Parathyroid adenoma (tissue), 2 donors: ENCODE results near the gene TMEM201.

Experiments used
- H2AFZ ChIP-seq: fragments of 300-600 bp; sonication (generic); one replicate; pipeline ENCODE4 v1.7.0; 2017; ENCODE audit warnings: antibody characterized with exemption, mild to moderate bottlenecking
- H3K27ac ChIP-seq: fragments of 300-600 bp; sonication (generic); one replicate; pipeline ENCODE4 v1.7.0; 2017
- H3K27me3 ChIP-seq: fragments of 300-600 bp; sonication (generic); one replicate; pipeline ENCODE4 v1.7.0; 2017; ENCODE audit warnings: low read length; ENCODE audit not compliant: control insufficient read depth, insufficient read depth
- H3K36me3 ChIP-seq: fragments of 300-600 bp; sonication (generic); one replicate; pipeline ENCODE4 v1.7.0; 2017; ENCODE audit warnings: low read length; ENCODE audit not compliant: control insufficient read depth, insufficient read depth
- H3K4me1 ChIP-seq: fragments of 300-600 bp; sonication (generic); one replicate; pipeline ENCODE4 v1.7.0; 2017; ENCODE audit warnings: control low read depth
- H3K4me2 ChIP-seq: fragments of 300-600 bp; sonication (generic); one replicate; pipeline ENCODE4 v1.7.0; 2017; ENCODE audit warnings: low read length
- H3K4me3 ChIP-seq: fragments of 300-600 bp; sonication (generic); one replicate; pipeline ENCODE4 v1.7.0; 2017; ENCODE audit warnings: low read depth, low read length
- H3K79me2 ChIP-seq: fragments of 300-600 bp; sonication (generic); one replicate; pipeline ENCODE4 v1.7.0; 2017; ENCODE audit warnings: control low read depth
- H3K9ac ChIP-seq: fragments of 300-600 bp; sonication (generic); one replicate; pipeline ENCODE4 v1.7.0; 2017; ENCODE audit warnings: mild to moderate bottlenecking
- H3K9me3 ChIP-seq: fragments of 300-600 bp; sonication (generic); one replicate; pipeline ENCODE4 v1.7.0; 2017; ENCODE audit warnings: low read length; ENCODE audit not compliant: control insufficient read depth
- CTCF ChIP-seq: fragments of 300-600 bp; sonication (generic); IDR thresholded peaks from one replicate; pipeline ENCODE4 v1.7.0; 2017; ENCODE audit warnings: antibody characterized with exemption, mild to moderate bottlenecking
- donor health status: primary hyperparathyroidism.

TMEM201 gene

GRCh38 chr1:9605946-9606455 lies 17.3 kb downstream of the TMEM201 start:
- no peaks in the 10 kb centered on the region for H3K36me3 ChIP-seq
- H3K27ac ChIP-seq, result no peak overlapping the region
- H3K27me3 ChIP-seq, result no peaks in the 10 kb centered on the region
- H3K4me3 ChIP-seq, result no peak overlapping the region
- no peak for TF ChIP-seq CTCF
- H2AFZ ChIP-seq, result no peak overlapping the region
- H3K9me3 ChIP-seq, result no peaks in the 10 kb centered on the region
- H3K9ac ChIP-seq, result no peak overlapping the region
- H3K79me2 ChIP-seq, result no peaks in the 10 kb centered on the region
- H3K4me2 ChIP-seq, result no peak overlapping the region
- H3K4me1 ChIP-seq, result no peaks in the 10 kb centered on the region

GRCh38 chr1:9606458-9606857 lies 17.7 kb downstream of the TMEM201 start:
- no peaks in the 10 kb centered on the region for H3K36me3 ChIP-seq
- TF ChIP-seq CTCF, result no peak

GRCh38 chr1:9606948-9607347 lies 18.2 kb downstream of the TMEM201 start:
- no peak overlapping the region for H3K4me3 ChIP-seq
- TF ChIP-seq CTCF, result no peak
- no peak overlapping the region for H3K4me2 ChIP-seq
- H3K27ac ChIP-seq, result no peak overlapping the region
- H3K9me3 ChIP-seq, result no peaks in the 10 kb centered on the region
- no peaks in the 10 kb centered on the region for H3K36me3 ChIP-seq
- H3K9ac ChIP-seq, result no peak overlapping the region
- H3K27me3 ChIP-seq, result no peaks in the 10 kb centered on the region
- H2AFZ ChIP-seq, result no peak overlapping the region
- H3K4me1 ChIP-seq, result no peaks in the 10 kb centered on the region
- no peaks in the 10 kb centered on the region for H3K79me2 ChIP-seq

More at GRCh38 chr1:9606458-9606857, 17.7 kb downstream of the TMEM201 start:
- no peaks in the 10 kb centered on the region for H3K27me3 ChIP-seq
- no peak overlapping the region for H3K4me2 ChIP-seq
- no peaks in the 10 kb centered on the region for H3K4me1 ChIP-seq
- H3K9me3 ChIP-seq, result no peaks in the 10 kb centered on the region
- no peak overlapping the region for H3K9ac ChIP-seq
- no peak overlapping the region for H3K4me3 ChIP-seq
- H2AFZ ChIP-seq, result no peak overlapping the region
- no peak overlapping the region for H3K27ac ChIP-seq
- no peaks in the 10 kb centered on the region for H3K79me2 ChIP-seq

- no peaks in the 10 kb centered on the region for H3K4me1 ChIP-seq
- no peak overlapping the region for H3K9ac ChIP-seq
- no peaks in the 10 kb centered on the region for H3K27me3 ChIP-seq
- no peak overlapping the region for H3K27ac ChIP-seq
- H2AFZ ChIP-seq, result no peak overlapping the region
- no peak for TF ChIP-seq CTCF
- H3K36me3 ChIP-seq, result no peaks in the 10 kb centered on the region
- no peaks in the 10 kb centered on the region for H3K79me2 ChIP-seq
- no peak overlapping the region for H3K4me2 ChIP-seq
- no peaks in the 10 kb centered on the region for H3K9me3 ChIP-seq
- no peak overlapping the region for H3K4me3 ChIP-seq
These were observed 18.6 kb downstream of the TMEM201 start for GRCh38 chr1:9607352-9607751.

GRCh38 chr1:9609998-9610397 lies 21.3 kb downstream of the TMEM201 start:
- Histone ChIP-seq H3K79me2 (no peaks in the 10 kb centered on the region), H3K9me3 (no peaks in the 10 kb centered on the region), H3K4me1 (no peaks in the 10 kb centered on the region), H3K9ac (no peak overlapping the region), H3K27ac (no peak overlapping the region), H3K4me2 (no peak overlapping the region), H2AFZ (no peak overlapping the region), H3K4me3 (no peak overlapping the region), H3K27me3 (no peaks in the 10 kb centered on the region), H3K36me3 (no peaks in the 10 kb centered on the region)
- no peak for TF ChIP-seq CTCF
